Measurements from ENCODE around the gene ZBTB5. TPM values are rescaled to one million over a fixed set of nuclear protein-coding genes. Genes with fewer than 3 reads are reported as not detected.

Gene ZBTB5
- total and polyA plus RNA-seq, 9 of the 15 experiments (the other 6 are each of a cell fraction or from before 2014, with no cell fraction given): 2.3 to 43.2 (median 15.5) TPM

GRCh38 chr9:37471942-37472684 lies 6.9 kb upstream of the ZBTB5 start (continued):
- TF ChIP-seq, protein P1, sequence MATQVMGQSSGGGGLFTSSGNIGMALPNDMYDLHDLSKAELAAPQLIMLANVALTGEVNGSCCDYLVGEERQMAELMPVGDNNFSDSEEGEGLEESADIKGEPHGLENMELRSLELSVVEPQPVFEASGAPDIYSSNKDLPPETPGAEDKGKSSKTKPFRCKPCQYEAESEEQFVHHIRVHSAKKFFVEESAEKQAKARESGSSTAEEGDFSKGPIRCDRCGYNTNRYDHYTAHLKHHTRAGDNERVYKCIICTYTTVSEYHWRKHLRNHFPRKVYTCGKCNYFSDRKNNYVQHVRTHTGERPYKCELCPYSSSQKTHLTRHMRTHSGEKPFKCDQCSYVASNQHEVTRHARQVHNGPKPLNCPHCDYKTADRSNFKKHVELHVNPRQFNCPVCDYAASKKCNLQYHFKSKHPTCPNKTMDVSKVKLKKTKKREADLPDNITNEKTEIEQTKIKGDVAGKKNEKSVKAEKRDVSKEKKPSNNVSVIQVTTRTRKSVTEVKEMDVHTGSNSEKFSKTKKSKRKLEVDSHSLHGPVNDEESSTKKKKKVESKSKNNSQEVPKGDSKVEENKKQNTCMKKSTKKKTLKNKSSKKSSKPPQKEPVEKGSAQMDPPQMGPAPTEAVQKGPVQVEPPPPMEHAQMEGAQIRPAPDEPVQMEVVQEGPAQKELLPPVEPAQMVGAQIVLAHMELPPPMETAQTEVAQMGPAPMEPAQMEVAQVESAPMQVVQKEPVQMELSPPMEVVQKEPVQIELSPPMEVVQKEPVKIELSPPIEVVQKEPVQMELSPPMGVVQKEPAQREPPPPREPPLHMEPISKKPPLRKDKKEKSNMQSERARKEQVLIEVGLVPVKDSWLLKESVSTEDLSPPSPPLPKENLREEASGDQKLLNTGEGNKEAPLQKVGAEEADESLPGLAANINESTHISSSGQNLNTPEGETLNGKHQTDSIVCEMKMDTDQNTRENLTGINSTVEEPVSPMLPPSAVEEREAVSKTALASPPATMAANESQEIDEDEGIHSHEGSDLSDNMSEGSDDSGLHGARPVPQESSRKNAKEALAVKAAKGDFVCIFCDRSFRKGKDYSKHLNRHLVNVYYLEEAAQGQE (IDR thresholded peaks at IDR 0.05; ENCODE audit: borderline replicate concordance): no peak
- TF ChIP-seq, protein P1 (CRISPR knock-in tag; IDR thresholded peaks at IDR 0.05; ENCODE audit: low read depth): no peak
- TF ChIP-seq MXI1 (IDR thresholded peaks at IDR 0.05; ENCODE audit: low read depth, low read length) (no peak), NELFE (IDR thresholded peaks at IDR 0.05; ENCODE audit: insufficient read depth, insufficient read length) (no peak), NFE2 (IDR thresholded peaks at IDR 0.05; ENCODE audit: low read depth) (peak; percentile 79), LEF1 (IDR thresholded peaks at IDR 0.05) (no peak), STAG1 (CRISPR knock-in tag; IDR thresholded peaks at IDR 0.05; ENCODE audit: borderline replicate concordance) (no peak), TEAD4 (IDR thresholded peaks at IDR 0.05; ENCODE audit: low read length) (peak; percentile 41; the same call in 1 of the 2 replicates), TEAD4 (CRISPR knock-in tag; IDR thresholded peaks at IDR 0.05; ENCODE audit: borderline replicate concordance) (no peak), ELK3 (CRISPR knock-in tag; IDR thresholded peaks at IDR 0.05) (no peak), KAT8 (IDR thresholded peaks at IDR 0.05; ENCODE audit: low read depth) (no peak), SIN3B (IDR thresholded peaks at IDR 0.05; ENCODE audit: low read depth) (no peak), ZNF696 (CRISPR knock-in tag; conservative IDR thresholded peaks at IDR 0.05) (no peak), SMARCA4 (IDR thresholded peaks at IDR 0.05) (peak; percentile 51; the same call in 1 of the 2 replicates), MAFG (tag; conservative IDR thresholded peaks at IDR 0.05) (peak; percentile 77), ZNF165 (CRISPR knock-in tag; IDR thresholded peaks at IDR 0.05; ENCODE audit: borderline replicate concordance) (no peak), ZNF778 (CRISPR knock-in tag; IDR thresholded peaks at IDR 0.05) (no peak)
- TF ChIP-seq, protein P2, sequence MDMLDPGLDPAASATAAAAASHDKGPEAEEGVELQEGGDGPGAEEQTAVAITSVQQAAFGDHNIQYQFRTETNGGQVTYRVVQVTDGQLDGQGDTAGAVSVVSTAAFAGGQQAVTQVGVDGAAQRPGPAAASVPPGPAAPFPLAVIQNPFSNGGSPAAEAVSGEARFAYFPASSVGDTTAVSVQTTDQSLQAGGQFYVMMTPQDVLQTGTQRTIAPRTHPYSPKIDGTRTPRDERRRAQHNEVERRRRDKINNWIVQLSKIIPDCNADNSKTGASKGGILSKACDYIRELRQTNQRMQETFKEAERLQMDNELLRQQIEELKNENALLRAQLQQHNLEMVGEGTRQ (CRISPR knock-in tag; IDR thresholded peaks at IDR 0.05): no peak
- TF ChIP-seq, protein P3, sequence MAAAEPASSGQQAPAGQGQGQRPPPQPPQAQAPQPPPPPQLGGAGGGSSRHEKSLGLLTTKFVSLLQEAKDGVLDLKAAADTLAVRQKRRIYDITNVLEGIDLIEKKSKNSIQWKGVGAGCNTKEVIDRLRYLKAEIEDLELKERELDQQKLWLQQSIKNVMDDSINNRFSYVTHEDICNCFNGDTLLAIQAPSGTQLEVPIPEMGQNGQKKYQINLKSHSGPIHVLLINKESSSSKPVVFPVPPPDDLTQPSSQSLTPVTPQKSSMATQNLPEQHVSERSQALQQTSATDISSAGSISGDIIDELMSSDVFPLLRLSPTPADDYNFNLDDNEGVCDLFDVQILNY (CRISPR knock-in tag; IDR thresholded peaks at IDR 0.05): no peak

All from K562 (cell line).